ENCODE measurements around the gene CHST6.
"Not testable (repeated sequence)": the region's sequence is repeated elsewhere in the genome, so short reads cannot be mapped to it uniquely, and the experiment has no call there.

Gene CHST6

GRCh38 chr16:75476817-75477216, 18.4 kb downstream of the CHST6 start:
- peak; percentile 65 for DNase-seq (ENCODE audit: low read depth, low spot score)

- no peak for DNase-seq (ENCODE audit: low read depth, low spot score)
These were observed 19.8 kb downstream of the CHST6 start for GRCh38 chr16:75475420-75475847.

GRCh38 chr16:75472908-75473877, 22.0 kb downstream of the CHST6 start:
- no peak for DNase-seq (ENCODE audit: low read depth, low spot score)

- peak; percentile 80 for DNase-seq (ENCODE audit: low read depth, low spot score)
These were observed 23.3 kb downstream of the CHST6 start for GRCh38 chr16:75471723-75472633.

GRCh38 chr16:75466760-75467159, 28.5 kb downstream of the CHST6 start:
- DNase-seq (ENCODE audit: low read depth, low spot score), result no peak

- peak; percentile 100 for DNase-seq (ENCODE audit: low read depth, low spot score)
These were observed 30.9 kb downstream of the CHST6 start, which contains the start of gene TMEM170A for GRCh38 chr16:75464122-75464918. Gene TMEM170A (minus strand): TSS chr16:75464689. CDS start chr16:75464600, 89 bp downstream.

GRCh38 chr16:75463389-75464121, 31.7 kb downstream of the CHST6 start:
- DNase-seq (ENCODE audit: low read depth, low spot score), result peak; percentile 68

GRCh38 chr16:75462806-75463205, 32.4 kb downstream of the CHST6 start:
- DNase-seq (ENCODE audit: low read depth, low spot score), result no peak

GRCh38 chr16:75461575-75461974, 33.7 kb downstream of the CHST6 start:
- no peak for DNase-seq (ENCODE audit: low read depth, low spot score)

GRCh38 chr16:75460446-75460845, 34.8 kb downstream of the CHST6 start:
- peak; percentile 62 for DNase-seq (ENCODE audit: low read depth, low spot score)

- DNase-seq (ENCODE audit: low read depth, low spot score), result no peak
These were observed 35.5 kb downstream of the CHST6 start for GRCh38 chr16:75459691-75460090.

- DNase-seq (ENCODE audit: low read depth, low spot score), result no peak
These were observed 36.8 kb downstream of the CHST6 start for GRCh38 chr16:75458439-75458838.

GRCh38 chr16:75458029-75458428, 37.2 kb downstream of the CHST6 start:
- DNase-seq (ENCODE audit: low read depth, low spot score), result no peak

- DNase-seq (ENCODE audit: low read depth, low spot score), result no peak
These were observed 37.7 kb downstream of the CHST6 start for GRCh38 chr16:75457485-75458021.

GRCh38 chr16:75456971-75457370, 38.3 kb downstream of the CHST6 start:
- DNase-seq (ENCODE audit: low read depth, low spot score), result no peak

GRCh38 chr16:75456486-75456885, 38.8 kb downstream of the CHST6 start:
- DNase-seq (ENCODE audit: low read depth, low spot score), result not testable (repeated sequence)

GRCh38 chr16:75455677-75456076, 39.6 kb downstream of the CHST6 start:
- DNase-seq (ENCODE audit: low read depth, low spot score), result no peak

GRCh38 chr16:75452464-75453190, 42.6 kb downstream of the CHST6 start:
- DNase-seq (ENCODE audit: low read depth, low spot score), result no peak

GRCh38 chr16:75446416-75446815, 48.8 kb downstream of the CHST6 start:
- DNase-seq (ENCODE audit: low read depth, low spot score), result no peak

- no peak for DNase-seq (ENCODE audit: low read depth, low spot score)
These were observed 49.9 kb downstream of the CHST6 start for GRCh38 chr16:75445298-75445697.
